GM06990 (cell line): ENCODE measurements around the gene BAIAP2L1.

ENCODE experiments used
- DNase-seq: peaks from one replicate; pipeline ENCODE4 v3.0.0-alpha.2; 2011; ENCODE audit not compliant: insufficient read length; ENCODE audit errors: extremely low read depth
- H3K27me3 ChIP-seq: replicated peaks from 2 replicates; pipeline ENCODE4 v1.6.0; 2011; ENCODE audit warnings: low read length; ENCODE audit not compliant: control insufficient read depth, insufficient read depth
- H3K36me3 ChIP-seq: 2 replicates; pipeline ENCODE4 v1.5.1; 2011; ENCODE audit warnings: low read length; ENCODE audit not compliant: control insufficient read depth, insufficient read depth
- H3K4me3 ChIP-seq: replicated peaks from 2 replicates; pipeline ENCODE4 v1.5.1; 2011; ENCODE audit warnings: low read depth, mild to moderate bottlenecking, control low read depth, low read length
- CTCF ChIP-seq: IDR thresholded peaks from 2 replicates; pipeline ENCODE4 v1.5.1; 2011; ENCODE audit warnings: low read length, control low read depth, mild to moderate bottlenecking, inconsistent platforms; ENCODE audit not compliant: insufficient read depth, poor library complexity, severe bottlenecking

BAIAP2L1 gene

DNA sequence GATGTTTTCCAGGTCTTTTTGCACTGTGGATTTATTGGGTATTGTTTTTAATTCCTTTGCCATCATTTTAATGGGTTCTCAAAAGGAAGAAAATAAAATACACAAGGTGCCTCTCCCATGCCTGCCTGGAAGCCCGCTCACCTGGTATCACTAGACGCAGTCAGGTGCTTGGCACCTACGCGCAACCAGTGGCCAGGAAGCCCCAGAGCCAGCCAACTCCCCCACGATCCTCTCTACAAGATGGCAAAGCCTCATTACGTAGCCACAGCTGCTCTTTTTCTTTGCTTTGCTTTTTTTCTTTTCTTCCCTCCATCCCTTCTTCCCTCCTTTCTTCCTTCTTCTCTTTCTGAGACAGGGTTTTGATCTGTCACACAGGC, 34.3 kb downstream of the BAIAP2L1 start:
- no peak for DNase-seq
- Histone ChIP-seq H3K4me3 (no peak overlapping the region), H3K27me3 (no peaks in the 10 kb centered on the region), H3K36me3 (no peaks in the 10 kb centered on the region)
- no peak for TF ChIP-seq CTCF

DNA sequence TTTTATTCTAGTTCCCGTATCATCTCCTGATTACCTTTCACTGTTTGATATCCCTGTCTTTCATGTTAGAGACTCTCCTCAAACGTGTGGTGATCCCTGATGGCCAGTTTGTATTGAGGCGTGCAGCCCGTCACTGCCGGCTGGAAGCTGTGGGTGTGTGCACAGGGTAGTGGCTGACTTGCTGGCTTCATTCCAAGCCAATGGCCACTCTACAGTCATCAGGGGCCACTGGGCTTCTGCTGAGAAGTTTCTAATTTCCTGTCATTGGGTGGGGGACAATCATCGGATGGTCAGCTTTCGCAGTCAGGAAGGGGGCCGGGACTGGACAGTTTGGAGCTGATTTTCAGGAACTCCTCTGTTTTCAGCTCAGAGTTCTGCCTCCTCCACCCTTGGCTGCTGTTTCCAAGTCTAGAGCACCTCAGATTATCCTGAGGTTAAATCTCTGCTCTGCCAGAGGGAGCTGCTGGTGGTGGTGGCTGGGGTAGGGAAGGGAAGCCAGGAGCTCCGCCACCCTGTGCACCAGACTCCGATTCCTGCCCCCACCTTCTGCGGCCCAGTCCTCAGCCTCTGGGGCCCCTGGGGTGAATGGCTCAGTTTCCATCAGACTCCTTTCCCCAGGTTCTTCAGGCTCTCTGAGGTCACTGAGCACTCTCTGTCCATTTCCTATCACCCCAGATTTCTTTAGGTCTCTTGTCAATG, 34.9 kb downstream of the BAIAP2L1 start:
- no peak overlapping the region for H3K4me3 ChIP-seq
- no peaks in the 10 kb centered on the region for H3K36me3 ChIP-seq
- H3K27me3 ChIP-seq, result no peaks in the 10 kb centered on the region
- DNase-seq, result no peak
- TF ChIP-seq CTCF, result no peak

GRCh38 chr7:98364220-98364619, 36.7 kb downstream of the BAIAP2L1 start:
- no peaks in the 10 kb centered on the region for H3K27me3 ChIP-seq
- H3K36me3 ChIP-seq, result peaks cover 5% of the 10 kb centered on the region
- H3K4me3 ChIP-seq, result no peak overlapping the region
- no peak for TF ChIP-seq CTCF
- no peak for DNase-seq

- H3K4me3 ChIP-seq, result no peak overlapping the region
- H3K27me3 ChIP-seq, result no peaks in the 10 kb centered on the region
- TF ChIP-seq CTCF, result no peak
- H3K36me3 ChIP-seq, result peaks cover 7% of the 10 kb centered on the region
- DNase-seq, result no peak
These were observed 38.4 kb downstream of the BAIAP2L1 start for GRCh38 chr7:98362517-98362916.

DNA sequence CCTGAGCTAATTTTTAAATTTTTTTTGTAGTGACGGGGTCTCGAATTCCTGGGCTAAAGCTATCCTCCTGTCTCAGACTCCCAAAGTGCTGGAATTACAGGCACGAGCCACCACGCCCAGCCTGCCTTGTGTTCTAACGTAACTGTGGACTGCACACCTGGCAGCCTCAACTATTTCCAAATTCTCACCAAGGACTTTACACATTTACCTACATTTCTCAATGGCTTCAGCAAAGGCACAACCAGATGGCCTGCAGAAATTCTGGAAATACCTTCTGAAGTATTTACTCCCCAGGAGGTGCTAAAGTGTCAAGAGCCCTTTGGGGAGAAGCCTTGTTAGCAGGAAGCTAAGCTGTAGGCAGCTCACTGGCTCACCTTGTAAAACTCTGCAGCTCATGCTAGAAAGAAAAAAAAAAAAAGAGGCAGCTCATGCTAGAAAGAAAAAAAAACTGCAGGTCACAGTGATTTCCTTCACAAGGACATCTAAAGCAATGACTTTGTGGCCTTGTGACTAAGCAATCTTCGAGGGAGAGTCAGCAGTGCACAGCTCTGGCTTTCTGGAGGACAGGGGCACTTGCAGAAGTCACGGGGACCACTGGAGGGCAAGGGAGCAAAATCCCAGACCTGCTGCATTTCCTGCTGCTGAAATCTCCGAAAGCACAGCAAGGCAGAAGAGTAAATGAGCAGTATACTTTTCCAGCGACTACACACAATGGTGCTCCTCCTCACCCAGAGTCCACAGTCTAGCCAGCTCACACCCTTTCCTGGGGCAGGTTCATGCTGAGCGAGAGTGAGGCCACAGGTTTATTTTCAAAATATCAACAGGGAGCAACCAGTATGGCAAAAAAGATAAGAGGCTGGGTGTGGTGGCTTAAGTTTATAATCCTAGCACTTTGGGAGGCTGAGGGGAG, 40.4 kb downstream of the BAIAP2L1 start:
- no peaks in the 10 kb centered on the region for H3K27me3 ChIP-seq
- no peak for DNase-seq
- H3K4me3 ChIP-seq, result no peak overlapping the region
- peaks cover 7% of the 10 kb centered on the region for H3K36me3 ChIP-seq
- no peak for TF ChIP-seq CTCF
